Activated CD8-positive, alpha-beta T cell treated with anti-CD3 and anti-CD28 coated beads, Interleukin-2, amount 10 ng/mL, durations not matched to agents 7 days and 5 days (primary cell): ENCODE measurements around the gene NOSTRIN. TPM values are rescaled to one million over a fixed set of nuclear protein-coding genes. Genes with fewer than 3 reads are reported as not detected.
A peak's percentile ranks its signal among the peaks of the same experiment; 100 is the strongest.

Experiments
- ATAC-seq: fragments of 150-1000 bp; cut with Tn5 transposase; one replicate; pipeline ENCODE4 v1.10.0; 2021; ENCODE audit warnings: moderate library complexity
- CTCF ChIA-PET: fragments of 350-600 bp; sonication (Branson Sonifier 250); formaldehyde crosslinking; loops from one replicate; lab custom pipeline; 2021; ENCODE audit warnings: antibody characterized with exemption; lab: Charles Lee
- POLR2A ChIA-PET: fragments of 350-600 bp; sonication (Branson Sonifier 250); formaldehyde crosslinking; loops from one replicate; lab custom pipeline; 2021; ENCODE audit warnings: antibody characterized with exemption; lab: Charles Lee
- DNase-seq: peaks from one replicate; pipeline ENCODE4 v3.0.0-alpha.2; 2020
- H3K27ac Mint-ChIP-seq: one replicate; pipeline ENCODE4 v1.8.0; 2021; ENCODE audit warnings: mild to moderate bottlenecking, mixed read lengths
- H3K27me3 Mint-ChIP-seq: one replicate; pipeline ENCODE4 v1.8.0; 2021; ENCODE audit warnings: low read depth, mixed read lengths
- H3K36me3 Mint-ChIP-seq: one replicate; pipeline ENCODE4 v1.8.0; 2021; ENCODE audit warnings: low read depth, mixed read lengths
- H3K4me1 Mint-ChIP-seq: one replicate; pipeline ENCODE4 v1.8.0; 2021; ENCODE audit warnings: low read depth, mixed read lengths
- H3K4me3 Mint-ChIP-seq: one replicate; pipeline ENCODE4 v1.8.0; 2021; ENCODE audit warnings: mild to moderate bottlenecking, mixed read lengths
- H3K9me3 Mint-ChIP-seq: one replicate; pipeline ENCODE4 v1.8.0; 2022; ENCODE audit warnings: mixed read lengths; ENCODE audit not compliant: insufficient read depth
- total RNA-seq, 2 experiments: library from RNA; stranded (reverse); gene quantifications; one replicate each; pipeline ENCODE4 v1.2.3, GENCODE V29; 2021

NOSTRIN gene
- total RNA-seq, 2 experiments from 2014 or later: not detected

- no peaks in the 10 kb centered on the region for H3K27me3 Mint-ChIP-seq
- ChIA-PET CTCF (interaction anchor here (0.8 kb wide), 1 partner anchor 9 kb away, joined by 3 read pairs; no protein-coding TSS in a partner anchor), POLR2A (no interaction called here)
- ATAC-seq (no peak), DNase-seq (no peak)
- H3K9me3 Mint-ChIP-seq: no peaks in the 10 kb centered on the region
- no peak overlapping the region for H3K27ac Mint-ChIP-seq
- no peak overlapping the region for H3K4me3 Mint-ChIP-seq
- no peaks in the 10 kb centered on the region for H3K4me1 Mint-ChIP-seq
- H3K36me3 Mint-ChIP-seq: no peaks in the 10 kb centered on the region
Observed at GRCh38 chr2:168825126-168825525, 22.7 kb downstream of the NOSTRIN start.

GRCh38 chr2:168830958-168831357 lies 28.5 kb downstream of the NOSTRIN start:
- H3K27me3 Mint-ChIP-seq: no peaks in the 10 kb centered on the region
- ChIA-PET CTCF (no interaction called here), POLR2A (no interaction called here)
- H3K4me3 Mint-ChIP-seq: no peak overlapping the region
- no peak overlapping the region for H3K27ac Mint-ChIP-seq
- H3K36me3 Mint-ChIP-seq: no peaks in the 10 kb centered on the region
- no peaks in the 10 kb centered on the region for H3K9me3 Mint-ChIP-seq
- DNase-seq (no peak), ATAC-seq (no peak)
- no peaks in the 10 kb centered on the region for H3K4me1 Mint-ChIP-seq

DNA sequence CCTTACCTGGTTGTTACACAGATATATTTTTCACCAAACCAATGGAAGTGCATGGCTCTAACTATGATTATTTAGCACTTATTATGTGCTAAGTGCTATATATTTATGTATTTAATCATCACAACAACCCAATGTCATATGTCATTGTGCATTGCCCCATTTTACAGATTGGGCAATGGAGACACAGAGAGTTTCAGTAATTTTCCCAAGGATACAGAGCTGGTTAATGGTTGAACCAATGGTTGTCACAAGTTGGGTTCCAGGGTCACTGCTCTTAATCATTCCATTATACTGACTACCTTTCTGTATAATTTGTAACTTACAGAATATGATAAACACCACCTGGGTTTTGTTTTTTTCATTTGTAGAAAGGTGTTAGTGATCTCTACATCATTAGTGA lies 29.2 kb downstream of the NOSTRIN start:
- no peak overlapping the region for H3K27ac Mint-ChIP-seq
- DNase-seq: no peak
- H3K27me3 Mint-ChIP-seq: no peaks in the 10 kb centered on the region
- no peaks in the 10 kb centered on the region for H3K4me1 Mint-ChIP-seq
- no peak for ATAC-seq
- no peaks in the 10 kb centered on the region for H3K36me3 Mint-ChIP-seq
- H3K4me3 Mint-ChIP-seq: no peak overlapping the region
- CTCF ChIA-PET: no interaction called here
- POLR2A ChIA-PET: no interaction called here
- no peaks in the 10 kb centered on the region for H3K9me3 Mint-ChIP-seq

DNA sequence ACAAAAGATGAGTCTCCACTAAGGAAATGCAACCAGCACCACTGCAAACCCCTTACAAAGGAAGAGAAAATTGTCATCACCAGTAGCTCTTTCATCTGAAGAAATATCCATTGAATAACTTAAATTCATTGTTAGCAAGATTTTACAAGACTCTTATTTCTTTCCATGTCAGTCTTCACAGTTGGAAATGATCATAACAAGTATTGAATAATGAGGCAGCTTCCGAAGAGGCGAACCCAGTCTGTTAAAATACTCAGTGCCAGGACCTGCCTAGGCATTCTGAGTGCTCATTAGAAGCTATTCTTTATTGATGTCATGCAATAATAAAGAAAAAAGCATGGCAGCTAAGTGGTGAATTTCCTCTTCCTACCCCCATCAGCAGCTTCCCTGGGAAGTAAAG lies 33.5 kb downstream of the NOSTRIN start:
- CTCF ChIA-PET: interaction anchor here (1.7 kb wide), 1 partner anchor 63 kb away, joined by 4 read pairs; no protein-coding TSS in a partner anchor
- Mint-ChIP-seq H3K4me3 (no peak overlapping the region), H3K9me3 (no peaks in the 10 kb centered on the region), H3K27ac (no peak overlapping the region), H3K27me3 (no peaks in the 10 kb centered on the region), H3K4me1 (no peaks in the 10 kb centered on the region), H3K36me3 (no peaks in the 10 kb centered on the region)
- no peak for DNase-seq
- no peak for ATAC-seq
- POLR2A ChIA-PET: no interaction called here

DNA sequence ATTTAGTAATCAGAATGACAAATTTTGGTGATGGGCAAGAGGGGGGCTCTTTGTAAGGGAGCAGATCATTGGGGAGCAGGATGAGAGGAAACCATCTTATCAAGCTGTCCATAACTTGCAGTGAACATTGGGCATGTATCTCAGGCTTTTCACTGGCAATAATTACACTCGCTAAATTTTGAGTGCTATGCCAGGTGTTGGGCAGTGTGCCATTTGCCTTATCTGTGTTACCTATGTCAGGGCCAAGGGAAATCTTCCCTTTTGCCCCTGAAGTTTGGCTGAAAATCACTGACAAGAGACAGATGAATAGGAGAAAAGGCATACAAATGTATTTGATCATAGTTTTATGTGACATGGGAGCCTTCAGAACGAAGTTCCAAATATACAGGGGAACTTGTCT lies 39.0 kb downstream of the NOSTRIN start:
- no peaks in the 10 kb centered on the region for H3K27me3 Mint-ChIP-seq
- CTCF ChIA-PET: no interaction called here
- H3K36me3 Mint-ChIP-seq: no peaks in the 10 kb centered on the region
- no peak overlapping the region for H3K27ac Mint-ChIP-seq
- DNase-seq (no peak), ATAC-seq (no peak)
- H3K4me1 Mint-ChIP-seq: peaks cover 8% of the 10 kb centered on the region
- no peak overlapping the region for H3K4me3 Mint-ChIP-seq
- POLR2A ChIA-PET: no interaction called here
- no peaks in the 10 kb centered on the region for H3K9me3 Mint-ChIP-seq

- ChIA-PET CTCF (interaction anchor here (1.0 to 1.2 kb wide), 2 partner anchors 21 to 41 kb away, joined by 3 read pairs; no protein-coding TSS in a partner anchor), POLR2A (no interaction called here)
- no peaks in the 10 kb centered on the region for H3K9me3 Mint-ChIP-seq
- ATAC-seq (peak; percentile 19), DNase-seq (no peak)
- H3K4me3 Mint-ChIP-seq: no peak overlapping the region
- H3K36me3 Mint-ChIP-seq: no peaks in the 10 kb centered on the region
- peaks cover 8% of the 10 kb centered on the region for H3K4me1 Mint-ChIP-seq
- H3K27ac Mint-ChIP-seq: no peak overlapping the region
- no peaks in the 10 kb centered on the region for H3K27me3 Mint-ChIP-seq
Observed at GRCh38 chr2:168843253-168843652, 40.8 kb downstream of the NOSTRIN start.

- ChIA-PET CTCF (no interaction called here), POLR2A (no interaction called here)
- DNase-seq: no peak
- Mint-ChIP-seq H3K27me3 (no peaks in the 10 kb centered on the region), H3K36me3 (peaks cover 20% of the 10 kb centered on the region), H3K4me3 (no peak overlapping the region), H3K27ac (no peak overlapping the region), H3K9me3 (no peaks in the 10 kb centered on the region), H3K4me1 (peaks cover 2% of the 10 kb centered on the region)
- ATAC-seq: no peak
Observed at GRCh38 chr2:168848225-168848624, 45.8 kb downstream of the NOSTRIN start.

DNA sequence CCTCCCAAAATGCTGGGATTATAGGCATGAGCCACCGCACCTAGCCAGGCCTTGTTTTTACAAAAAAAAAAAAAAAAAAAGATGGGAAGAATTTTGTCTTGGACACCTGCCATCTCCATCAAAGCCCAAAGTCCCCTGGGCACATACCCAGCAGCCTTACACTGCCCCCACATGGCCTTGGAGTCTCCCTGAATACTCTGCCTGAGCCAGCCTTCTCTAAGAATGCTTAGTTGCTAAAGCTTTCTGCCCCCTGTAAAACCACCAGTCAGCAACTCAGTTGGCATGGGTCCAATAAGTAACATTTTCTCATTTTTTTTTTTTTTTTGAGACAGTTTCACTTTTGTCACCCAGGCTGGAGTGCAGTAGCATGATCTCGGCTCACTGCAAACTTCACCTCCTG lies 47.2 kb downstream of the NOSTRIN start:
- peaks cover 30% of the 10 kb centered on the region for H3K36me3 Mint-ChIP-seq
- H3K27ac Mint-ChIP-seq: no peak overlapping the region
- ChIA-PET POLR2A (no interaction called here), CTCF (no interaction called here)
- H3K9me3 Mint-ChIP-seq: no peaks in the 10 kb centered on the region
- H3K4me3 Mint-ChIP-seq: no peak overlapping the region
- no peaks in the 10 kb centered on the region for H3K4me1 Mint-ChIP-seq
- no peak for DNase-seq
- no peak for ATAC-seq
- H3K27me3 Mint-ChIP-seq: no peaks in the 10 kb centered on the region

DNA sequence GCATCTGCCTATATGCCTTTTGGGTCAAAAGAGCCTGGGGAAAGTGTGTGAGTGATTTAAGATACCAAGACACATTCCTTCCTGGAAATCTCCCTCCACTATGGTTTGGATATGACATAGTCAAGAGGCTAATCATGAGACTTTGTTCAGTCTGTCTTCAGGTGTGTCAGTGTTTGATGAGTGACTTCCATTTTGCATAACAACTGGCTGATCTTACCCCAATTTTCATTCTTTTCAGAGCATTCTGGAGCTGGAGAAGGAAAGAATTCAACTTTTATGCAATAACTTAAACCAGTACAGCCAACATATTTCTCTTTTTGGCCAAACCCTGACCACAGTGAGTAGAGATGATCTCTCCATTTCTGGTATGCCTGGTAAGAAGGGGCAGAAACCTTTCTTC lies 48.4 kb downstream of the NOSTRIN start:
- peaks cover 38% of the 10 kb centered on the region for H3K36me3 Mint-ChIP-seq
- H3K4me3 Mint-ChIP-seq: no peak overlapping the region
- H3K9me3 Mint-ChIP-seq: no peaks in the 10 kb centered on the region
- DNase-seq: no peak
- H3K27me3 Mint-ChIP-seq: no peaks in the 10 kb centered on the region
- POLR2A ChIA-PET: no interaction called here
- no peak for ATAC-seq
- no peaks in the 10 kb centered on the region for H3K4me1 Mint-ChIP-seq
- CTCF ChIA-PET: no interaction called here
- H3K27ac Mint-ChIP-seq: no peak overlapping the region

- no peaks in the 10 kb centered on the region for H3K9me3 Mint-ChIP-seq
- no peak overlapping the region for H3K4me3 Mint-ChIP-seq
- ChIA-PET CTCF (no interaction called here), POLR2A (no interaction called here)
- no peaks in the 10 kb centered on the region for H3K4me1 Mint-ChIP-seq
- no peak for DNase-seq
- H3K27me3 Mint-ChIP-seq: no peaks in the 10 kb centered on the region
- ATAC-seq: no peak
- H3K36me3 Mint-ChIP-seq: peaks cover 46% of the 10 kb centered on the region
- no peak overlapping the region for H3K27ac Mint-ChIP-seq
Observed at GRCh38 chr2:168851674-168852320, 49.4 kb downstream of the NOSTRIN start.

DNA sequence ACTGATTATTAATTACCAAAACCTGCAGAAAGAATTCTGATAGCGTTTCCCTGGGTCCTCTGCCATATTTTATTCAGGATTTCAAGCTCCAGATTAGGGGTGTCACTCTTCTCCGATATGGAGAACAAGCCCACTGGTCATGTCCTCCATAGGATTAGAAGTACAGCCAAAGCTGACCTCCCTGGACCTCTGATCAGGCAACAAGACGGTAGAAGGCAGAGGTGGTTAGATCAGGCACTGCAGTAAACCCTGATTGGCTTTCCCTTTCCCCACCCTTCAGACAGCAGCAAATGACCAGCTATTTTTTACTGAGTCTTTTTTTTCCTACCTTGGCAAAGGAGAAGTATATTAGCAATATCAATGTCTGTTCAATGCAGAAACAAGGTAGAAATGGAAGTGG lies 50.0 kb downstream of the NOSTRIN start:
- ChIA-PET POLR2A (no interaction called here), CTCF (no interaction called here)
- Mint-ChIP-seq H3K4me3 (no peak overlapping the region), H3K4me1 (no peaks in the 10 kb centered on the region), H3K27ac (no peak overlapping the region), H3K36me3 (peaks cover 46% of the 10 kb centered on the region), H3K9me3 (no peaks in the 10 kb centered on the region), H3K27me3 (no peaks in the 10 kb centered on the region)
- no peak for ATAC-seq
- DNase-seq: no peak

GRCh38 chr2:168853471-168853870 lies 51.0 kb downstream of the NOSTRIN start:
- no peak for ATAC-seq
- peaks cover 51% of the 10 kb centered on the region for H3K36me3 Mint-ChIP-seq
- H3K4me1 Mint-ChIP-seq: no peaks in the 10 kb centered on the region
- H3K4me3 Mint-ChIP-seq: no peak overlapping the region
- CTCF ChIA-PET: no interaction called here
- DNase-seq: no peak
- H3K9me3 Mint-ChIP-seq: no peaks in the 10 kb centered on the region
- H3K27ac Mint-ChIP-seq: no peak overlapping the region
- POLR2A ChIA-PET: no interaction called here
- no peaks in the 10 kb centered on the region for H3K27me3 Mint-ChIP-seq

DNA sequence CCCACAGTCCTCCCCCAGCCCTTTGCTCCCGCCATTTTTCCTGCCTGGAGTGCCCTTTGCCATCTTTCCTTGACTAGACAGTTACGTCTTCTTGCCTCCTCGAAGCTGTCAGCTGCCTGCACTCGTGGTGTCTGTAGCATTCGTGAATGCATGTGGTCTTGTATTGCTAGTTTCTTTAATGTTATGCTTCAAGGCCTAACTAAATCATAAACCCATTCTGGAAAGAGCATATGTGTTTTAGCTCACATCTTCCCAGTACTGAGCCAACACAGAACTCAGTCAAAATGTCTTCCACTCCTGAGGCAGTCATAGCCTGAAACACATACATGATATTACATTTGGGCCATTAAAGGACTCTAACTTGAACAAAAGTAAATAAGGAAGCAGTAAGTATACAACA lies 52.2 kb downstream of the NOSTRIN start:
- ATAC-seq (no peak), DNase-seq (no peak)
- H3K27me3 Mint-ChIP-seq: no peaks in the 10 kb centered on the region
- CTCF ChIA-PET: interaction anchor here (0.7 kb wide), 1 partner anchor 508 kb away, joined by 3 read pairs; no protein-coding TSS in a partner anchor
- POLR2A ChIA-PET: no interaction called here
- H3K36me3 Mint-ChIP-seq: peaks cover 59% of the 10 kb centered on the region
- H3K9me3 Mint-ChIP-seq: no peaks in the 10 kb centered on the region
- no peaks in the 10 kb centered on the region for H3K4me1 Mint-ChIP-seq
- H3K27ac Mint-ChIP-seq: no peak overlapping the region
- no peak overlapping the region for H3K4me3 Mint-ChIP-seq
